ENCODE results near the gene OR12D1.

The OR12D1 gene

GRCh38 chr6:29466241-29466640 is 51.5 kb downstream of the OR12D1 start:
- DNase-seq = no peak

All from NCI-H1105 treated with DMSO at 0.1 percent for 48 hours (cell line).